H9 (cell line): ENCODE results near the gene WRAP73. TPM values are rescaled to one million over a fixed set of nuclear protein-coding genes. Genes with fewer than 3 reads are reported as not detected.
A peak's percentile ranks its signal among the peaks of the same experiment; 100 is the strongest.

Experiments used
- DNase-seq: peaks from one replicate; pipeline ENCODE4 v3.0.0-alpha.2; 2017
- H2AFZ ChIP-seq: one replicate; pipeline ENCODE4 v1.6.1; 2013; ENCODE audit warnings: mild to moderate bottlenecking, low read length, control low read depth, moderate library complexity
- H2AK5ac ChIP-seq: 2 replicates; pipeline ENCODE4 v1.6.1; 2013; ENCODE audit warnings: low read length, control low read depth, mixed read lengths; ENCODE audit not compliant: insufficient read length
- H2BK120ac ChIP-seq: one replicate; pipeline ENCODE4 v1.6.1; 2013; ENCODE audit warnings: low read depth, mild to moderate bottlenecking, low read length, control low read depth, inconsistent platforms; ENCODE audit not compliant: poor library complexity, severe bottlenecking
- H2BK12ac ChIP-seq: 2 replicates; pipeline ENCODE4 v1.6.1; 2013; ENCODE audit warnings: low read length, control low read depth, mixed read lengths, low read depth; ENCODE audit not compliant: insufficient read length
- H2BK15ac ChIP-seq: 2 replicates; pipeline ENCODE4 v1.6.1; 2013; ENCODE audit warnings: low read depth, low read length, control low read depth
- H2BK20ac ChIP-seq: one replicate; pipeline ENCODE4 v1.6.1; 2013; ENCODE audit warnings: low read depth, mild to moderate bottlenecking, low read length, control low read depth, inconsistent platforms; ENCODE audit not compliant: poor library complexity, severe bottlenecking
- H2BK5ac ChIP-seq: 2 replicates; pipeline ENCODE4 v1.6.1; 2013; ENCODE audit warnings: low read length, control low read depth, mixed read lengths; ENCODE audit not compliant: insufficient read length
- H3K14ac ChIP-seq: 2 replicates; pipeline ENCODE4 v1.6.1; 2013; ENCODE audit warnings: low read length, control low read depth; ENCODE audit not compliant: insufficient read depth
- H3K18ac ChIP-seq: 2 replicates; pipeline ENCODE4 v1.6.1; 2013; ENCODE audit warnings: low read depth, mild to moderate bottlenecking, mixed read lengths, low read length, control low read depth; ENCODE audit not compliant: insufficient read length
- H3K23ac ChIP-seq: 2 replicates; pipeline ENCODE4 v1.6.1; 2013; ENCODE audit warnings: low read length, control low read depth, mixed read lengths, low read depth; ENCODE audit not compliant: insufficient read length
- H3K23me2 ChIP-seq: 2 replicates; pipeline ENCODE4 v1.6.1; 2013; ENCODE audit warnings: low read depth, mild to moderate bottlenecking, mixed read lengths, low read length, control low read depth; ENCODE audit not compliant: insufficient read length, poor library complexity, severe bottlenecking
- H3K27ac ChIP-seq: 2 replicates; pipeline ENCODE4 v1.5.1; 2013; ENCODE audit warnings: low read length, control low read depth, mixed read lengths, low read depth; ENCODE audit not compliant: insufficient read length
- H3K27me3 ChIP-seq: 2 replicates; pipeline ENCODE4 v1.6.1; 2013; ENCODE audit warnings: low read length, control low read depth, inconsistent platforms; ENCODE audit not compliant: insufficient read depth
- H3K4ac ChIP-seq: 2 replicates; pipeline ENCODE4 v1.6.1; 2013; ENCODE audit warnings: low read depth, mild to moderate bottlenecking, control low read depth, inconsistent platforms, low read length, moderate library complexity
- H3K4me1 ChIP-seq: 2 replicates; pipeline ENCODE4 v1.6.1; 2013; ENCODE audit warnings: low read length, control low read depth, inconsistent platforms; ENCODE audit not compliant: insufficient read depth
- H3K4me2 ChIP-seq: 2 replicates; pipeline ENCODE4 v1.6.1; 2013; ENCODE audit warnings: low read length, control low read depth, mixed read lengths; ENCODE audit not compliant: insufficient read length, insufficient read depth
- H3K56ac ChIP-seq: 2 replicates; pipeline ENCODE4 v1.6.1; 2013; ENCODE audit warnings: low read depth, mild to moderate bottlenecking, mixed read lengths, low read length, control low read depth; ENCODE audit not compliant: insufficient read length
- H3K79me1 ChIP-seq: 2 replicates; pipeline ENCODE4 v1.6.1; 2013; ENCODE audit warnings: low read depth, mild to moderate bottlenecking, moderate library complexity, low read length, control low read depth, inconsistent platforms; ENCODE audit not compliant: insufficient read depth, poor library complexity, severe bottlenecking
- H3K79me2 ChIP-seq: 2 replicates; pipeline ENCODE4 v1.6.1; 2013; ENCODE audit warnings: low read length, control low read depth, inconsistent platforms; ENCODE audit not compliant: insufficient read depth
- H3K9ac ChIP-seq: 2 replicates; pipeline ENCODE4 v1.6.1; 2013; ENCODE audit warnings: low read length, control low read depth, mixed read lengths; ENCODE audit not compliant: insufficient read length; ENCODE audit errors: extremely low read depth
- H3K9me3 ChIP-seq: one replicate; pipeline ENCODE4 v1.6.1; 2013; ENCODE audit warnings: low read depth, low read length, inconsistent platforms; ENCODE audit not compliant: control insufficient read depth
- H3T11ph ChIP-seq: one replicate; pipeline ENCODE4 v1.6.1; 2013; ENCODE audit warnings: mild to moderate bottlenecking, low read length, control low read depth, inconsistent platforms
- H4K20me1 ChIP-seq: one replicate; pipeline ENCODE4 v1.6.1; 2013; ENCODE audit not compliant: control insufficient read depth, insufficient read length, insufficient read depth
- H4K5ac ChIP-seq: 2 replicates; pipeline ENCODE4 v1.6.1; 2013; ENCODE audit warnings: low read depth, mild to moderate bottlenecking, mixed read lengths, low read length, control low read depth; ENCODE audit not compliant: insufficient read length
- H4K8ac ChIP-seq: replicated peaks from 2 replicates; pipeline ENCODE4 v1.6.1; 2013; ENCODE audit warnings: low read length, control low read depth, mixed read lengths, low read depth; ENCODE audit not compliant: insufficient read length
- H4K91ac ChIP-seq: 2 replicates; pipeline ENCODE4 v1.6.1; 2013; ENCODE audit warnings: low read depth, mild to moderate bottlenecking, moderate library complexity, mixed read lengths, low read length, control low read depth; ENCODE audit not compliant: insufficient read length
- H3K27ac Mint-ChIP-seq, 3 experiments: 2 replicates in 2 of 3; 3 replicates in 1 of 3; pipeline ENCODE4 v1.8.0; 2020 to 2021; ENCODE audit warnings: mixed read lengths in 3 of 3, mild to moderate bottlenecking in 1 of 3, moderate library complexity in 1 of 3
- H3K27me3 Mint-ChIP-seq: 2 replicates; pipeline ENCODE4 v1.8.0; 2021; ENCODE audit warnings: low read depth, mild to moderate bottlenecking, moderate library complexity, mixed read lengths
- H3K36me3 Mint-ChIP-seq, 3 experiments: 2 replicates in 2 of 3; 3 replicates in 1 of 3; pipeline ENCODE4 v1.8.0; 2020 to 2021; ENCODE audit warnings: low read depth in 3 of 3, mixed read lengths in 3 of 3; ENCODE audit not compliant: insufficient read depth in 1 of 3
- H3K4me1 Mint-ChIP-seq, 2 experiments: 2 replicates each; pipeline ENCODE4 v1.8.0; 2020; ENCODE audit warnings: mixed read lengths in 2 of 2
- H3K4me3 Mint-ChIP-seq, 2 experiments: 2 replicates in 1 of 2; 3 replicates in 1 of 2; pipeline ENCODE4 v1.8.0; 2020 to 2021; ENCODE audit warnings: mild to moderate bottlenecking in 2 of 2, mixed read lengths in 2 of 2, moderate library complexity in 1 of 2
- H3K9me3 Mint-ChIP-seq, 2 experiments: 2 replicates in 1 of 2; 3 replicates in 1 of 2; pipeline ENCODE4 v1.8.0; 2020; ENCODE audit warnings: mild to moderate bottlenecking in 2 of 2, mixed read lengths in 2 of 2, moderate library complexity in 1 of 2
- WGBS: extraction: QIAGEN DNeasy Blood & Tissue Kit; methylation state at CpG from one replicate; pipeline ENCODE4 v1.1.7; 2013; ENCODE audit warnings: missing lambda C conversion rate, low lambda C conversion rate, mixed read lengths; ENCODE audit not compliant: insufficient read length; ENCODE audit errors: extremely low coverage; 5-methylcytosine and 5-hydroxymethylcytosine counted together
- total RNA-seq: library from RNA; stranded (reverse); gene quantifications from 2 replicates; pipeline ENCODE4 v1.2.1, GENCODE V29; 2021
- TF ChIP-seq, protein P1 (sequence below): fragments of 200-600 bp; sonication (generic); conservative IDR thresholded peaks from 3 replicates; pipeline ENCODE4 v1.8.0; 2021; ENCODE audit warnings: antibody characterized with exemption, mild to moderate bottlenecking

Gene WRAP73
- total RNA-seq, 1 experiment from 2014 or later = 28.4 TPM

DNA sequence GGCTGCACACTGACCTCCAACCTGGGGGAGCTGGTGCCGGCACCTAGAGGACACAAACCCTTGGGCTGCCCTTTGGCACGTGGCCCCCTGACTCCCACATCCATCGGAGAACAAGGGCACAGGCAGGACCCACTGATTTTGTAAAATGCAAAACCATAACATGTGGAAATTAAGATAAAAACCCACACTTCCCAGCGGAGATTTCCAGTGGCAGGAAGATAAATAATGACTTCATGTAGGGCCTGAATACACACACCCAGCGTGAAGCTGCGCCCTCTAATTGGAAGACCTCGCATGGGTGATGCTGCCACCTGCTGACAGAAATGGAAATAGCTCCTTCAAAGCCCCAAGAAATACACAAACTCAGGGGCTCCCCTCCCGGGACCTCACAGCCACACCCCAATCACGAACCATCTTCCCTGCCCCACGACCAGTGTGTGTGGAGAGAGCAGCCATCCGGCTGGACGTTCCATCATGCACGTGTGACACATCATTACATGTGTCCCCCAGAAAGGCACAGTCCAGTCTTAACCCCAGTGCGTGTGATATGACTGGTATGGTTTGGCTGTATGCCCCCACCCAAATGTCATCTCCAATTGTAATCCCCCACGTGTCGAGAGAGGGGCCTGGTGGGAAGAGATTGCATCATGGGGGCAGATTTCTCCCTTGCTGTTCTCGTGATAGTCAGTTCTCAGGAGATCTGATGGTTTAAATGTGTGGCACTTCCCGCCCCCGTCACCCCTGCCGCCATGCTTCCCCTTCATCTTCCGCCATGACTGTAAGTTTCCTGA, 30.8 kb downstream of the WRAP73 start:
- peak overlapping the region in 1 of 3 experiments; percentile 76; a peak in 2 of 7 replicates for H3K27ac Mint-ChIP-seq
- Histone ChIP-seq H4K20me1 (no peaks in the 10 kb centered on the region), H3K27me3 (no peaks in the 10 kb centered on the region), H3T11ph (no peak overlapping the region), H4K91ac (no peak overlapping the region), H2BK20ac (no peak overlapping the region), H3K9me3 (no peaks in the 10 kb centered on the region), H3K4me2 (no peak overlapping the region), H2BK120ac (no peak overlapping the region), H4K5ac (no peak overlapping the region), H2BK12ac (no peak overlapping the region), H3K23ac (no peak overlapping the region), H3K27ac (no peak overlapping the region), H3K18ac (no peak overlapping the region), H2AFZ (no peak overlapping the region), H2BK5ac (no peak overlapping the region), H3K9ac (no peak overlapping the region), H2BK15ac (no peak overlapping the region), H3K56ac (no peak overlapping the region), H3K23me2 (peaks cover 6% of the 10 kb centered on the region), H2AK5ac (no peak overlapping the region), H3K14ac (no peak overlapping the region), H3K79me2 (no peaks in the 10 kb centered on the region), H3K4me1 (no peaks in the 10 kb centered on the region; the same call in 1 of the 2 replicates), H4K8ac (no peak overlapping the region), H3K4ac (no peak overlapping the region), H3K79me1 (no peaks in the 10 kb centered on the region)
- 0 out of 5 replicates have a peak overlapping the region, but pooled peaks of 1 of the 2 experiments have one; percentile 38 for H3K4me3 Mint-ChIP-seq
- H3K9me3 Mint-ChIP-seq = no peaks in the 10 kb centered on the region; a peak in 1 of 5 replicates
- peaks cover 20 to 26% of the 10 kb centered on the region in 2 experiments for H3K4me1 Mint-ChIP-seq
- WGBS = no CpG with 5 or more reads among the region's 21 CpGs
- TF ChIP-seq, protein P1, sequence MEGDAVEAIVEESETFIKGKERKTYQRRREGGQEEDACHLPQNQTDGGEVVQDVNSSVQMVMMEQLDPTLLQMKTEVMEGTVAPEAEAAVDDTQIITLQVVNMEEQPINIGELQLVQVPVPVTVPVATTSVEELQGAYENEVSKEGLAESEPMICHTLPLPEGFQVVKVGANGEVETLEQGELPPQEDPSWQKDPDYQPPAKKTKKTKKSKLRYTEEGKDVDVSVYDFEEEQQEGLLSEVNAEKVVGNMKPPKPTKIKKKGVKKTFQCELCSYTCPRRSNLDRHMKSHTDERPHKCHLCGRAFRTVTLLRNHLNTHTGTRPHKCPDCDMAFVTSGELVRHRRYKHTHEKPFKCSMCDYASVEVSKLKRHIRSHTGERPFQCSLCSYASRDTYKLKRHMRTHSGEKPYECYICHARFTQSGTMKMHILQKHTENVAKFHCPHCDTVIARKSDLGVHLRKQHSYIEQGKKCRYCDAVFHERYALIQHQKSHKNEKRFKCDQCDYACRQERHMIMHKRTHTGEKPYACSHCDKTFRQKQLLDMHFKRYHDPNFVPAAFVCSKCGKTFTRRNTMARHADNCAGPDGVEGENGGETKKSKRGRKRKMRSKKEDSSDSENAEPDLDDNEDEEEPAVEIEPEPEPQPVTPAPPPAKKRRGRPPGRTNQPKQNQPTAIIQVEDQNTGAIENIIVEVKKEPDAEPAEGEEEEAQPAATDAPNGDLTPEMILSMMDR = peak; percentile 86
- no peaks in the 10 kb centered on the region for H3K36me3 Mint-ChIP-seq
- peak; percentile 79 for DNase-seq
- peaks cover 22% of the 10 kb centered on the region for H3K27me3 Mint-ChIP-seq
